DOHH2 (cell line): Measurements from ENCODE around the gene RAB5B.
"Not testable (repeated sequence)": the region's sequence is repeated elsewhere in the genome, so short reads cannot be mapped to it uniquely, and the experiment has no call there.

ENCODE experiments used
- H3F3A ChIP-seq: fragments of 200-600 bp; sonication (generic), shearing (Covaris generic); 2 replicates; pipeline ENCODE4 v1.6.0; 2016; ENCODE audit warnings: antibody characterized with exemption, mild to moderate bottlenecking; ENCODE audit not compliant: control insufficient read depth, insufficient read depth
- H3K27ac ChIP-seq: fragments of 200-600 bp; sonication (generic); 2 replicates; pipeline ENCODE4 v1.5.1; 2014; ENCODE audit warnings: low read depth, mild to moderate bottlenecking, low read length, moderate library complexity
- H3K27me3 ChIP-seq: fragments of 200-600 bp; sonication (generic); 2 replicates; pipeline ENCODE4 v1.6.1; 2014; ENCODE audit warnings: mild to moderate bottlenecking, low read length, mixed read lengths; ENCODE audit not compliant: control insufficient read depth
- H3K36me3 ChIP-seq: fragments of 200-600 bp; sonication (generic); 2 replicates; pipeline ENCODE4 v1.6.1; 2014; ENCODE audit warnings: mild to moderate bottlenecking, low read length, moderate library complexity, mixed read lengths; ENCODE audit not compliant: control insufficient read depth
- H3K4me1 ChIP-seq: fragments of 200-600 bp; sonication (generic); 2 replicates; pipeline ENCODE4 v1.6.1; 2014; ENCODE audit warnings: mild to moderate bottlenecking, low read length, mixed read lengths; ENCODE audit not compliant: control insufficient read depth
- H3K4me2 ChIP-seq: fragments of 200-600 bp; sonication (generic); 2 replicates; pipeline ENCODE4 v1.6.0; 2014; ENCODE audit warnings: mild to moderate bottlenecking, low read length, moderate library complexity
- H3K4me3 ChIP-seq: fragments of 200-600 bp; sonication (generic); 2 replicates; pipeline ENCODE4 v1.5.1; 2014; ENCODE audit warnings: mild to moderate bottlenecking, low read length, mixed read lengths
- H3K79me2 ChIP-seq: fragments of 200-600 bp; sonication (generic); 2 replicates; pipeline ENCODE4 v1.6.1; 2014; ENCODE audit warnings: mild to moderate bottlenecking, low read length, mixed read lengths; ENCODE audit not compliant: control insufficient read depth
- H3K9me2 ChIP-seq: fragments of 200-600 bp; sonication (generic); replicated peaks from 2 replicates; pipeline ENCODE4 v1.6.1; 2014; ENCODE audit warnings: mild to moderate bottlenecking, low read length, mixed read lengths; ENCODE audit not compliant: control insufficient read depth
- H3K9me3 ChIP-seq: fragments of 200-600 bp; sonication (generic); 2 replicates; pipeline ENCODE4 v1.6.1; 2014; ENCODE audit warnings: antibody characterized with exemption, low read length, mixed read lengths; ENCODE audit not compliant: control insufficient read depth, insufficient read depth
- H4K20me1 ChIP-seq: fragments of 200-600 bp; sonication (generic); 2 replicates; pipeline ENCODE4 v1.6.0; 2014; ENCODE audit warnings: low read depth, mild to moderate bottlenecking, antibody characterized with exemption, low read length, moderate library complexity; ENCODE audit not compliant: control insufficient read depth, insufficient read depth
- EZH2phosphoT487 ChIP-seq: fragments of 200-600 bp; sonication (generic); IDR thresholded peaks from 2 replicates; pipeline ENCODE4 v1.6.1; 2017; ENCODE audit warnings: borderline replicate concordance, mild to moderate bottlenecking, antibody characterized with exemption, low read length, moderate library complexity, mixed read lengths
- TF ChIP-seq, protein P1 (sequence below): fragments of 200-600 bp; sonication (generic); IDR thresholded peaks from one replicate; pipeline ENCODE4 v1.5.1; 2014; ENCODE audit warnings: antibody characterized with exemption, mild to moderate bottlenecking, low read depth, low read length; ENCODE audit not compliant: poor library complexity, severe bottlenecking

The RAB5B gene

DNA sequence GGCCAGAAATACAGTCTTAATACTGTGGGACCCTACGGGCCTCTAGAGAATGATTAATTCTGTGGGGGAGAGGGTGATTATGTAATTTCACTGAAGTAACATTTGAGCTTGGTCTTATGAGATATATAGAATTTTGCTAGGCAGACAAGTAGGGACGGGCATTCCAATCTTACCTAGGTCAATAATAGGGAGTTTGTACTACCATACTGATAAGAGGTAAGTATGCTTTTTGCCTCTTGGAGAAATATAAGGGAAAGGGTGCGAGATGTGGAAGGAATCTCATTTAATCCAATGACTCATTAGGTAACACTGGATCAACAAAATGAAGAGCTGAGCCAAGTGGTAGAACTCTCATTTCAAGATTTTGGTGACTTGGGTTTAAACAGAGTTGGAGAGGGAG lies 5.2 kb downstream of the RAB5B start:
- TF ChIP-seq, protein P1, sequence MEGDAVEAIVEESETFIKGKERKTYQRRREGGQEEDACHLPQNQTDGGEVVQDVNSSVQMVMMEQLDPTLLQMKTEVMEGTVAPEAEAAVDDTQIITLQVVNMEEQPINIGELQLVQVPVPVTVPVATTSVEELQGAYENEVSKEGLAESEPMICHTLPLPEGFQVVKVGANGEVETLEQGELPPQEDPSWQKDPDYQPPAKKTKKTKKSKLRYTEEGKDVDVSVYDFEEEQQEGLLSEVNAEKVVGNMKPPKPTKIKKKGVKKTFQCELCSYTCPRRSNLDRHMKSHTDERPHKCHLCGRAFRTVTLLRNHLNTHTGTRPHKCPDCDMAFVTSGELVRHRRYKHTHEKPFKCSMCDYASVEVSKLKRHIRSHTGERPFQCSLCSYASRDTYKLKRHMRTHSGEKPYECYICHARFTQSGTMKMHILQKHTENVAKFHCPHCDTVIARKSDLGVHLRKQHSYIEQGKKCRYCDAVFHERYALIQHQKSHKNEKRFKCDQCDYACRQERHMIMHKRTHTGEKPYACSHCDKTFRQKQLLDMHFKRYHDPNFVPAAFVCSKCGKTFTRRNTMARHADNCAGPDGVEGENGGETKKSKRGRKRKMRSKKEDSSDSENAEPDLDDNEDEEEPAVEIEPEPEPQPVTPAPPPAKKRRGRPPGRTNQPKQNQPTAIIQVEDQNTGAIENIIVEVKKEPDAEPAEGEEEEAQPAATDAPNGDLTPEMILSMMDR, result no peak
- no peak for TF ChIP-seq EZH2phosphoT487
- H4K20me1 ChIP-seq, result no peaks in the 10 kb centered on the region; the same call in 1 of the 2 replicates
- no peaks in the 10 kb centered on the region for H3K27me3 ChIP-seq
- H3K9me2 ChIP-seq, result no peaks in the 10 kb centered on the region
- peaks cover 14% of the 10 kb centered on the region for H3F3A ChIP-seq
- no peak overlapping the region for H3K27ac ChIP-seq
- peaks cover 42% of the 10 kb centered on the region for H3K79me2 ChIP-seq
- H3K4me3 ChIP-seq, result no peak overlapping the region
- peaks cover 37% of the 10 kb centered on the region for H3K4me1 ChIP-seq
- peaks cover 21% of the 10 kb centered on the region for H3K36me3 ChIP-seq
- no peaks in the 10 kb centered on the region for H3K9me3 ChIP-seq
- H3K4me2 ChIP-seq, result no peak overlapping the region

DNA sequence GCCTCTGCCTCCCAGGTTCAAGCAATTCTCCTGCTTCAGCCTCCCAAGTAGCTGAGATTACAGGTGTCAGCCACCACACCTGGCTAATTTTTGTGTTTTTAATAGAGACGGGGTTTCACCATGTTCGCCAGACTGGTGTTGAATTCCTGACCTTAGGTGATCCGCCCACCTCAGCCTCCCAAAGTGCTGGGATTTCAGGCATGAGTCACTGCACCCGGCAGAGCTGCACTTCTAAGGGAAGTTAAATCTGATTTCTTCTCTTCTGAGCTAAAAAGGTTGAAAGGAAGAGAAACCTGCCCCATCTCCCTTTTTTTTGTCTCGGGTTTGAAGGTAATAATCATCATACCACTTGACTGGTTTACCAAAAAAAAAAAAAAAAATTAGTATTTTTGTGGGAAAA lies 8.0 kb downstream of the RAB5B start:
- Histone ChIP-seq H3K79me2 (peaks cover 16% of the 10 kb centered on the region), H3K36me3 (peaks cover 22% of the 10 kb centered on the region), H3K27ac (peak overlapping the region; percentile 62)

DNA sequence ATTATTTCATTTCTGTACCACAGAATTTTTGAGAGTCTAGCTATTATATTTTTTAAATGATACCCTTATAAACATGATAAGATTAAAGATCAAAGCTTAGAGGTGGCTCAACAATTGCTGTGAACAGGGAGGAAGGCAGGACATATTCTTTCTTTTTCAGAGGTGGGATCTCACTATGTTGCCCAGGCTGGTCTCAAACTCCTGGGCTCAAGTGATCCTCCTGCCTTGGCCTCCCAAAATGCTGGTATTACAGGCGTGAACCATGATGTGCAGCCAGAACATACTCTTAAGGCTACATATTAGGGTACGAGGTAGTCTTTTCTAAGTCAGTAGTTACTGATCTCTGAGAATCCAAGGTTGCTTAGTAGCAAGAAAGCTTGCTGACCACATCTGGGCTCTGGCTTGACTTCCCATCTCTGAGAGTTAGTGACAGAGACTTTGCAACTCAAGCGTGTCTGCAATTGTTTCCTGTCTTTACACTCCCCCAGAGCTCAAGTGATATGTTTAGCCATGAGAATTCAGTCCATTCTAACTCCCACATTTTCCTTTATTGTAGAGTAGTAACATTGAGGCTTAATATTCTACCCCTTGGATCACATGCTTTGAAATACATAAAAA lies 8.6 kb downstream of the RAB5B start:
- peak overlapping the region; percentile 62 for H3K27ac ChIP-seq
- H3K79me2 ChIP-seq, result peaks cover 11% of the 10 kb centered on the region
- peak overlapping the region; percentile 36 for H3K4me3 ChIP-seq
- H3K4me2 ChIP-seq, result peak overlapping the region; percentile 75
- no peaks in the 10 kb centered on the region for H4K20me1 ChIP-seq
- TF ChIP-seq, protein P1, result no peak
- TF ChIP-seq EZH2phosphoT487, result no peak
- peaks cover 22% of the 10 kb centered on the region for H3K36me3 ChIP-seq
- H3F3A ChIP-seq, result peaks cover 17% of the 10 kb centered on the region
- H3K4me1 ChIP-seq, result peaks cover 29% of the 10 kb centered on the region
- H3K27me3 ChIP-seq, result no peaks in the 10 kb centered on the region
- H3K9me2 ChIP-seq, result no peaks in the 10 kb centered on the region
- H3K9me3 ChIP-seq, result no peaks in the 10 kb centered on the region

More for the DNA sequence above, 8.0 kb downstream of the RAB5B start:
- Histone ChIP-seq H3K4me1 (peaks cover 29% of the 10 kb centered on the region), H3K4me2 (peak overlapping the region; percentile 75), H3F3A (peaks cover 17% of the 10 kb centered on the region)
- not testable (repeated sequence) for H4K20me1 ChIP-seq, H3K27me3 ChIP-seq, H3K9me3 ChIP-seq, H3K9me2 ChIP-seq, H3K4me3 ChIP-seq

DNA sequence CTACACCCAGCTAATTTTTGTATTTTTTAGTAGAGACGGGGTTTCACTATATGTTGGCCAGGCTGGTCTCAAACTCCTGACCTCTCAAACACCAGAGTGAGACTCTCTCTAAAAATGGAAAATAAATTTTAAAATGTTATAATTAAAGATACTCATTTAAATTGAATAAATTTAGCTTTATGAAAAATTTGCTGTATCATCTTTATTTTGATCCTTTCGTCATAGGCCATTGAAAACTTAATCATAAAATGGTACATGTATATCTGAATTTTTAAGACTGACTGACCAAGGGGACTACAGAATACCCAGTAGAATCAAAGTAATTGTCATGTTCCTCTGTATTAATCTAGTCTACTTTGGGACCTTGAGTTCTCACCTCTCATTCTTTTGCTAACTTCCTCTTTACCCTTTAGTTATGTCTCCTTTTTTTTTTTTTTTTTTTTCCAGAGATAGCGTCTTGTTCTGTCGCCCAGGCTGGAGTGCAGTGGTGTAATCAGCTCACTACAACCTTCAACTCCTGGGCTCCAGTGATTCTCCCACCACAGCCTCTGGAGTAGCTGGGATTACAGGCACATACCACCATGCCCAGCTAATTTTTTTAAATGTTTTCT lies 9.5 kb downstream of the RAB5B start:
- peak overlapping the region; percentile 36 for H3K4me3 ChIP-seq
- H3K9me2 ChIP-seq, result no peaks in the 10 kb centered on the region
- peak overlapping the region; percentile 62 for H3K27ac ChIP-seq
- no peaks in the 10 kb centered on the region for H4K20me1 ChIP-seq
- no peaks in the 10 kb centered on the region for H3K27me3 ChIP-seq
- H3K4me1 ChIP-seq, result peaks cover 29% of the 10 kb centered on the region
- H3K9me3 ChIP-seq, result no peaks in the 10 kb centered on the region
- H3K36me3 ChIP-seq, result peaks cover 22% of the 10 kb centered on the region
- H3K4me2 ChIP-seq, result peak overlapping the region; percentile 75
- 0 out of 2 replicates have a peak, but pooled peaks cover 6% of the 10 kb centered on the region for H3K79me2 ChIP-seq
- H3F3A ChIP-seq, result peaks cover 17% of the 10 kb centered on the region
- no peak for TF ChIP-seq EZH2phosphoT487
- TF ChIP-seq, protein P1, result no peak
